GM12878 (cell line): ENCODE measurements around the gene NUPR1. TPM values are rescaled to one million over a fixed set of nuclear protein-coding genes. Genes with fewer than 3 reads are reported as not detected.

Experiments
- ATAC-seq: fragments of 200-7000 bp; cut with Tn5 transposase; 3 replicates; pipeline ENCODE4 v1.9.1; 2020; ENCODE audit warnings: mild to moderate bottlenecking, moderate library complexity
- BruUV-seq: library from RNA; stranded (reverse); fragments of 400-500 nt; replicated peaks from 2 replicates; lab custom pipeline; 2021; lab: Mats Ljungman, UMichigan
- CTCF ChIA-PET: fragments of 300-600 bp; sonication (Branson Sonifier 250); formaldehyde crosslinking; extraction: SDS; loops from one replicate; lab custom pipeline; 2021; ENCODE audit warnings: inconsistent platforms; lab: Yijun Ruan, JAX
- POLR2A ChIA-PET: fragments of 350-600 bp; formaldehyde crosslinking; extraction: SDS; loops from one replicate; lab custom pipeline; 2021; ENCODE audit warnings: inconsistent platforms; lab: Charles Lee
- RAD21 ChIA-PET: fragments of 300-600 bp; sonication (Branson Sonifier 250); formaldehyde crosslinking; loops from one replicate; lab custom pipeline; 2023; ENCODE audit warnings: antibody characterized with exemption; ENCODE audit not compliant: unreplicated experiment; lab: Charles Lee
- SMC1A ChIA-PET: fragments of 300-600 bp; sonication (Branson Sonifier 250); formaldehyde crosslinking; loops from one replicate; lab custom pipeline; 2023; ENCODE audit not compliant: unreplicated experiment, uncharacterized antibody; lab: Charles Lee
- DNase-seq: peaks from one replicate; pipeline ENCODE4 v3.0.0-alpha.2; 2011; ENCODE audit warnings: low read depth, low spot score
- FAIRE-seq: peaks from 3 replicates; lab custom pipeline; 2011; peaks lifted over from hg19 to GRCh38; lab: Jason Lieb, UNC
- H2AFZ ChIP-seq: 2 replicates; pipeline ENCODE4 v1.6.0; 2011; ENCODE audit warnings: low read depth, low read length, control low read depth; ENCODE audit not compliant: control insufficient read depth
- H3K27ac ChIP-seq: 2 replicates; pipeline ENCODE4 v1.5.1; 2011; ENCODE audit warnings: control low read depth; ENCODE audit not compliant: control insufficient read depth, insufficient read depth
- H3K27me3 ChIP-seq, 2 experiments: replicated peaks in 1 of 2; 2 replicates each; pipeline versions ENCODE4 v1.6.0 to v1.6.1; 2011; ENCODE audit warnings: low read length in 1 of 2; ENCODE audit not compliant: control insufficient read depth in 2 of 2, insufficient read depth in 2 of 2
- H3K36me3 ChIP-seq, 2 experiments: 2 replicates each; pipeline ENCODE4 v1.5.1; 2011; ENCODE audit warnings: low read length in 1 of 2; ENCODE audit not compliant: control insufficient read depth in 2 of 2, insufficient read depth in 2 of 2
- H3K4me1 ChIP-seq: 2 replicates; pipeline ENCODE4 v1.6.1; 2011; ENCODE audit warnings: mild to moderate bottlenecking, low read length, moderate library complexity, mixed read lengths; ENCODE audit not compliant: control insufficient read depth, insufficient read depth
- H3K4me2 ChIP-seq: 2 replicates; pipeline ENCODE4 v1.6.0; 2011; ENCODE audit warnings: control low read depth; ENCODE audit not compliant: control insufficient read depth, insufficient read depth
- H3K4me3 ChIP-seq: fragments of 200-600 bp; sonication (generic); 2 replicates; pipeline ENCODE4 v1.5.1; 2016
- H3K79me2 ChIP-seq: 2 replicates; pipeline ENCODE4 v1.6.0; 2011; ENCODE audit warnings: low read length; ENCODE audit not compliant: control insufficient read depth, insufficient read depth
- H3K9ac ChIP-seq: 2 replicates; pipeline ENCODE4 v1.8.0; 2011; ENCODE audit warnings: low read length, control low read depth, mixed read lengths; ENCODE audit not compliant: control insufficient read depth, insufficient read depth
- H3K9me3 ChIP-seq: replicated peaks from 3 replicates; pipeline ENCODE4 v1.5.1; 2011; ENCODE audit warnings: mild to moderate bottlenecking, low read length; ENCODE audit not compliant: control insufficient read depth, insufficient read depth
- H4K20me1 ChIP-seq: 2 replicates; pipeline ENCODE4 v1.6.0; 2011; ENCODE audit not compliant: control insufficient read depth, insufficient read depth
- BACH1 ChIP-seq: fragments of 450-650 bp; IDR thresholded peaks from 2 replicates; pipeline ENCODE4 v1.6.1; 2017; ENCODE audit warnings: mild to moderate bottlenecking, borderline replicate concordance
- CBFB ChIP-seq: IDR thresholded peaks from 2 replicates; pipeline ENCODE4 v1.6.1; 2016; ENCODE audit warnings: antibody characterized with exemption, low read depth
- CBX5 ChIP-seq: sonication (generic); IDR thresholded peaks from 2 replicates; pipeline ENCODE4 v1.6.1; 2016; ENCODE audit warnings: low read depth, moderate library complexity, mild to moderate bottlenecking, inconsistent platforms
- EED ChIP-seq: sonication (generic); IDR thresholded peaks from 2 replicates; pipeline ENCODE4 v1.6.1; 2016; ENCODE audit warnings: antibody characterized with exemption, low read depth
- EGR1 ChIP-seq, 2 experiments: IDR thresholded peaks; 1 replicate in 1 of 2; 2 replicates in 1 of 2; pipeline ENCODE4 v1.6.1; 2011 to 2012; ENCODE audit warnings: low read depth in 2 of 2, low read length in 2 of 2, borderline replicate concordance in 1 of 2, mild to moderate bottlenecking in 1 of 2, moderate library complexity in 1 of 2
- IKZF1 ChIP-seq: fragments of 450-650 bp; conservative IDR thresholded peaks from 2 replicates; pipeline ENCODE4 v1.6.1; 2017; ENCODE audit warnings: antibody characterized with exemption, mild to moderate bottlenecking
- IRF4 ChIP-seq: IDR thresholded peaks from 2 replicates; pipeline ENCODE4 v1.6.1; 2011; ENCODE audit warnings: low read depth, low read length
- MTA3 ChIP-seq: IDR thresholded peaks from 2 replicates; pipeline ENCODE4 v1.6.1; 2012; ENCODE audit warnings: low read length, inconsistent platforms, borderline replicate concordance
- NBN ChIP-seq: fragments of 450-650 bp; IDR thresholded peaks from 2 replicates; pipeline ENCODE4 v1.6.1; 2016
- PML ChIP-seq: IDR thresholded peaks from 2 replicates; pipeline ENCODE4 v1.6.1; 2012; ENCODE audit warnings: low read length, inconsistent platforms
- RAD51 ChIP-seq: fragments of 450-650 bp; IDR thresholded peaks from 2 replicates; pipeline ENCODE4 v1.6.1; 2016; ENCODE audit warnings: moderate library complexity, mild to moderate bottlenecking, inconsistent platforms
- RUNX3 ChIP-seq: IDR thresholded peaks from 2 replicates; pipeline ENCODE4 v1.6.1; 2012; ENCODE audit warnings: low read length, inconsistent platforms
- TARDBP ChIP-seq: IDR thresholded peaks from 2 replicates; pipeline ENCODE4 v1.6.1; 2016; ENCODE audit warnings: borderline replicate concordance
- TCF3 ChIP-seq: IDR thresholded peaks from 2 replicates; pipeline ENCODE4 v1.6.1; 2012; ENCODE audit warnings: low read depth, mild to moderate bottlenecking, low read length, borderline replicate concordance; ENCODE audit not compliant: insufficient read depth
- ZBED1 ChIP-seq: IDR thresholded peaks from 2 replicates; pipeline ENCODE4 v1.6.1; 2016; ENCODE audit warnings: borderline replicate concordance
- WGBS: methylation state at CpG from one replicate; pipeline ENCODE4 v1.1.6; 2016; ENCODE audit warnings: low lambda C conversion rate; ENCODE audit not compliant: insufficient replicate concordance, insufficient coverage; ENCODE audit errors: missing lambda C conversion rate; 5-methylcytosine and 5-hydroxymethylcytosine counted together
- in situ Hi-C: fragments of 300-500 bp; cut with MboI; formaldehyde crosslinking; loops from 9 replicates; pipeline ENCODE4 v1.14.3; 2018; ENCODE audit warnings: mixed read lengths
- intact Hi-C: fragments of 100-400 bp; cut with micrococcal nuclease; formaldehyde crosslinking; loops from one replicate; pipeline ENCODE4 v1.14.2; 2022; ENCODE audit not compliant: unreplicated experiment
- polyA plus RNA-seq, 11 experiments: library from polyadenylated mRNA; depleted of rRNA in 4 of 11; unstranded in 6 of 11; stranded (reverse) in 5 of 11; fragments of >200 nt; fragmentation: Nextera tagmentation in 4 of 11; fragmentation: Illumina TruSeq in 1 of 11; extraction: Ambion mirVana in 4 of 11; extraction: Trizol in 1 of 11; gene quantifications; 1 replicate in 1 of 11; 2 replicates in 10 of 11; pipeline versions ENCODE4 v1.2.1 to v1.2.3, GENCODE V29; 2011 to 2016; ENCODE audit warnings: inconsistent platforms in 2 of 11, missing spikeins in 2 of 11, low read depth in 1 of 11
- total RNA-seq, 4 experiments: library from RNA; depleted of rRNA in 3 of 4; stranded (reverse); fragments of >200 nt in 3 of 4; fragmentation: Illumina TruSeq in 1 of 4; extraction: Trizol in 1 of 4; gene quantifications; 2 replicates each; pipeline versions ENCODE4 v1.2.1 to v1.2.3, GENCODE V29; 2013 to 2021
- TF ChIP-seq, protein P1 (sequence below), 3 experiments: IDR thresholded peaks in 2 of 3; conservative IDR thresholded peaks in 1 of 3; 2 replicates each; pipeline ENCODE4 v1.5.1; 2011; ENCODE audit warnings: low read depth in 3 of 3, low read length in 3 of 3, mild to moderate bottlenecking in 3 of 3, control low read depth in 2 of 3, moderate library complexity in 2 of 3, inconsistent platforms in 1 of 3, mixed read lengths in 1 of 3; ENCODE audit not compliant: control insufficient read depth in 2 of 3, insufficient read depth in 1 of 3; ENCODE audit errors: extremely low read depth in 1 of 3
- TF ChIP-seq, protein P2 (sequence below): fragments of 450-650 bp; conservative IDR thresholded peaks from 2 replicates; pipeline ENCODE4 v1.6.1; 2017; ENCODE audit warnings: mild to moderate bottlenecking, moderate library complexity
- TF ChIP-seq, protein P3 (sequence below): fragments of 450-650 bp; IDR thresholded peaks from 2 replicates; pipeline ENCODE4 v1.6.1; 2017; ENCODE audit warnings: mild to moderate bottlenecking

Gene NUPR1
- total and polyA plus RNA-seq, 10 of the 15 experiments (the other 5 are each of a cell fraction or from before 2014, with no cell fraction given): 0.04 to 0.78 (median 0.17) TPM; not detected in 2

GRCh38 chr16:28527985-28528384 lies 10.8 kb downstream of the NUPR1 start:
- ChIA-PET RAD21 (no interaction called here), SMC1A (no interaction called here), CTCF (no interaction called here), POLR2A (no interaction called here)
- Histone ChIP-seq H2AFZ (no peak overlapping the region), H3K36me3 (no peaks in the 10 kb centered on the region), H3K4me1 (peaks cover 15% of the 10 kb centered on the region), H3K4me3 (no peak overlapping the region), H4K20me1 (no peaks in the 10 kb centered on the region), H3K27me3 (no peaks in the 10 kb centered on the region; a peak in 1 of 4 replicates), H3K4me2 (no peak overlapping the region), H3K27ac (no peak overlapping the region), H3K9me3 (no peaks in the 10 kb centered on the region), H3K79me2 (no peaks in the 10 kb centered on the region), H3K9ac (no peak overlapping the region)
- in situ Hi-C loops (no loop called here), intact Hi-C loops (no loop called here)
- FAIRE-seq (no peak), DNase-seq (no peak), ATAC-seq (no peak)
- 54% methylated on average over 5 of the region's 5 CpGs for WGBS
- TF ChIP-seq, protein P1, sequence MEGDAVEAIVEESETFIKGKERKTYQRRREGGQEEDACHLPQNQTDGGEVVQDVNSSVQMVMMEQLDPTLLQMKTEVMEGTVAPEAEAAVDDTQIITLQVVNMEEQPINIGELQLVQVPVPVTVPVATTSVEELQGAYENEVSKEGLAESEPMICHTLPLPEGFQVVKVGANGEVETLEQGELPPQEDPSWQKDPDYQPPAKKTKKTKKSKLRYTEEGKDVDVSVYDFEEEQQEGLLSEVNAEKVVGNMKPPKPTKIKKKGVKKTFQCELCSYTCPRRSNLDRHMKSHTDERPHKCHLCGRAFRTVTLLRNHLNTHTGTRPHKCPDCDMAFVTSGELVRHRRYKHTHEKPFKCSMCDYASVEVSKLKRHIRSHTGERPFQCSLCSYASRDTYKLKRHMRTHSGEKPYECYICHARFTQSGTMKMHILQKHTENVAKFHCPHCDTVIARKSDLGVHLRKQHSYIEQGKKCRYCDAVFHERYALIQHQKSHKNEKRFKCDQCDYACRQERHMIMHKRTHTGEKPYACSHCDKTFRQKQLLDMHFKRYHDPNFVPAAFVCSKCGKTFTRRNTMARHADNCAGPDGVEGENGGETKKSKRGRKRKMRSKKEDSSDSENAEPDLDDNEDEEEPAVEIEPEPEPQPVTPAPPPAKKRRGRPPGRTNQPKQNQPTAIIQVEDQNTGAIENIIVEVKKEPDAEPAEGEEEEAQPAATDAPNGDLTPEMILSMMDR (IDR thresholded peaks at IDR 0.05 in 2 of 3, conservative IDR thresholded peaks at IDR 0.05 in 1 of 3; ENCODE audit: control insufficient read depth in 2 of 3, extremely low read depth in 1 of 3, insufficient read depth in 1 of 3, low read depth in 3 of 3, low read length in 3 of 3): no peak
- TF ChIP-seq, protein P2, sequence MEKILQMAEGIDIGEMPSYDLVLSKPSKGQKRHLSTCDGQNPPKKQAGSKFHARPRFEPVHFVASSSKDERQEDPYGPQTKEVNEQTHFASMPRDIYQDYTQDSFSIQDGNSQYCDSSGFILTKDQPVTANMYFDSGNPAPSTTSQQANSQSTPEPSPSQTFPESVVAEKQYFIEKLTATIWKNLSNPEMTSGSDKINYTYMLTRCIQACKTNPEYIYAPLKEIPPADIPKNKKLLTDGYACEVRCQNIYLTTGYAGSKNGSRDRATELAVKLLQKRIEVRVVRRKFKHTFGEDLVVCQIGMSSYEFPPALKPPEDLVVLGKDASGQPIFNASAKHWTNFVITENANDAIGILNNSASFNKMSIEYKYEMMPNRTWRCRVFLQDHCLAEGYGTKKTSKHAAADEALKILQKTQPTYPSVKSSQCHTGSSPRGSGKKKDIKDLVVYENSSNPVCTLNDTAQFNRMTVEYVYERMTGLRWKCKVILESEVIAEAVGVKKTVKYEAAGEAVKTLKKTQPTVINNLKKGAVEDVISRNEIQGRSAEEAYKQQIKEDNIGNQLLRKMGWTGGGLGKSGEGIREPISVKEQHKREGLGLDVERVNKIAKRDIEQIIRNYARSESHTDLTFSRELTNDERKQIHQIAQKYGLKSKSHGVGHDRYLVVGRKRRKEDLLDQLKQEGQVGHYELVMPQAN: no peak
- TF ChIP-seq PML: no peak
- no peak for TF ChIP-seq ZBED1
- TF ChIP-seq BACH1: no peak
- TF ChIP-seq RUNX3: no peak
- TF ChIP-seq EGR1 (IDR thresholded peaks at IDR 0.05; ENCODE audit: borderline replicate concordance in 1 of 2, low read depth in 2 of 2, low read length in 2 of 2): no peak
- TF ChIP-seq MTA3: no peak
- TF ChIP-seq, protein P3, sequence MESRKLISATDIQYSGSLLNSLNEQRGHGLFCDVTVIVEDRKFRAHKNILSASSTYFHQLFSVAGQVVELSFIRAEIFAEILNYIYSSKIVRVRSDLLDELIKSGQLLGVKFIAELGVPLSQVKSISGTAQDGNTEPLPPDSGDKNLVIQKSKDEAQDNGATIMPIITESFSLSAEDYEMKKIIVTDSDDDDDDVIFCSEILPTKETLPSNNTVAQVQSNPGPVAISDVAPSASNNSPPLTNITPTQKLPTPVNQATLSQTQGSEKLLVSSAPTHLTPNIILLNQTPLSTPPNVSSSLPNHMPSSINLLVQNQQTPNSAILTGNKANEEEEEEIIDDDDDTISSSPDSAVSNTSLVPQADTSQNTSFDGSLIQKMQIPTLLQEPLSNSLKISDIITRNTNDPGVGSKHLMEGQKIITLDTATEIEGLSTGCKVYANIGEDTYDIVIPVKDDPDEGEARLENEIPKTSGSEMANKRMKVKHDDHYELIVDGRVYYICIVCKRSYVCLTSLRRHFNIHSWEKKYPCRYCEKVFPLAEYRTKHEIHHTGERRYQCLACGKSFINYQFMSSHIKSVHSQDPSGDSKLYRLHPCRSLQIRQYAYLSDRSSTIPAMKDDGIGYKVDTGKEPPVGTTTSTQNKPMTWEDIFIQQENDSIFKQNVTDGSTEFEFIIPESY: no peak
- no peak for TF ChIP-seq EED
- TF ChIP-seq TCF3: no peak
- TF ChIP-seq IRF4: no peak
- no peak for TF ChIP-seq RAD51
- TF ChIP-seq NBN: no peak
- no peak for TF ChIP-seq CBX5
- TF ChIP-seq TARDBP: no peak
- no peak for TF ChIP-seq CBFB
- no peak for TF ChIP-seq IKZF1
- BruUV-seq: no TSS peak
